Measurements from ENCODE around the gene MYO1B. TPM values are rescaled to one million over a fixed set of nuclear protein-coding genes. Genes with fewer than 3 reads are reported as not detected.

Gene MYO1B
- total and polyA plus RNA-seq, 12 donors = 8.7 to 32.4 (median 14.4) TPM

DNA sequence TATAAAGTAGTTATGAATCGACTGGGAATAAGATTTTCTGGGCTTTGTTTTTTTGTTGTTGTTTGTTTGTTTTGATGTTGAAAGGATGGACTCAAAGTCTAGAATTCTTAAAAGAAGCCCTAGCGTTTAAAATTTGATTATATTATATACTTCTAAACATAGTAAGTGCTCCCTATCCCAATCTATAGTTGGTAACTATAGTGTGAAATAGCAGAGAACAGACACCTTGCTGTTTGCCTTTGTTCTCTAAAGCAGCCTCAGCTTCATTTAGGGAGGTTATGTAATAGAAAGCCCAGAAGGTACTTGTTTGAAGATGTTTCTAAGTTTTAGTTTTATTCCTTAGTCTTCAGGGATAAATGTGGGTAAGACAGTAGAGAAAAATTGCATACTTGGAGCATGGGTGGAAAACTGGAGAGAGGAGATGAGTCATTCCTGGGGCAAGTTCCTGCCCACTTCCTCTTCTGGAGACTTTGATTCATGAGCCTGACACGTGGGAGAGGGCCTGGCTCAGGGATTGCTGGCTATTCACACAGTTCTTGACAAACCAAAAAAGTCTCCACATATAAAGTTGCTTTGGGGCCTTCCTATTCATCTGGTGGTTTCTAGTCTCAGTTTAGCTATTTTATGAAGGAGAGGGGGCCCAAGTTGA lies 131.9 kb downstream of the MYO1B start:
- no peaks in the 10 kb centered on the region for H3K9me3 ChIP-seq
- H3K36me3 ChIP-seq = peaks cover 0 to 35% (median 0%) of the 10 kb centered on the region in 9 donors
- ATAC-seq = peak; percentile 79 to 98 (median 95)
- H3K27ac ChIP-seq = peak overlapping the region in 6 of 10 donors; percentile 11 to 75 (median 56)
- intact Hi-C loops (cut with DNase I) = loop anchor here in 1 of 10 donors (10.0 kb wide), 1 partner anchor 132 kb away; the partner anchor contains the start of gene MYO1B
- peaks cover 0 to 24% (median 15%) of the 10 kb centered on the region in 9 donors for H3K4me1 ChIP-seq
- no peak overlapping the region for H3K4me3 ChIP-seq
- H3K27me3 ChIP-seq = no peaks in the 10 kb centered on the region
- WGBS, 2 donors = 62% methylated on average over 3 of the region's 3 CpGs
- DNase-seq = peak; percentile 26 to 70
- TF ChIP-seq CTCF (IDR thresholded peaks at IDR 0.05) = no peak

- intact Hi-C loops (cut with DNase I) = loop anchor here in 1 of 10 donors (10.0 kb wide), 1 partner anchor 135 kb away; the partner anchor contains the start of gene MYO1B
Measured at GRCh38 chr2:191379375-191379774, 134.2 kb downstream of the MYO1B start.

GRCh38 chr2:191382801-191383200 lies 137.6 kb downstream of the MYO1B start:
- ATAC-seq (peak in 2 of 8 donors; percentile 28 to 63), DNase-seq (peak in 1 of 2 donors; percentile 16)
- intact Hi-C loops (cut with DNase I) = loop anchor here in 5 of 10 donors (10.0 kb wide), 2 partner anchors 128 to 138 kb away; partner anchors contain the start of gene MYO1B (in 4 of the 5)
- no peak for TF ChIP-seq CTCF (IDR thresholded peaks at IDR 0.05)
- Histone ChIP-seq H3K9me3 (no peaks in the 10 kb centered on the region), H3K27ac (peak overlapping the region in 3 of 10 donors; percentile 4 to 62 (median 41)), H3K4me3 (no peak overlapping the region), H3K27me3 (no peaks in the 10 kb centered on the region), H3K36me3 (peaks cover 0 to 41% (median 0%) of the 10 kb centered on the region in 9 donors), H3K4me1 (peaks cover 0 to 34% (median 18%) of the 10 kb centered on the region in 9 donors)
- WGBS, 2 donors = 64 to 68% methylated on average over 1 of the region's 1 CpG

More at GRCh38 chr2:191379375-191379774, 134.2 kb downstream of the MYO1B start:
- Histone ChIP-seq H3K27me3 (no peaks in the 10 kb centered on the region), H3K27ac (no peak overlapping the region), H3K9me3 (no peaks in the 10 kb centered on the region), H3K36me3 (peaks cover 0 to 24% (median 0%) of the 10 kb centered on the region in 9 donors), H3K4me3 (no peak overlapping the region), H3K4me1 (peaks cover 0 to 32% (median 21%) of the 10 kb centered on the region in 9 donors)
- ATAC-seq (no peak), DNase-seq (no peak)
- no peak for TF ChIP-seq CTCF (IDR thresholded peaks at IDR 0.05)

- TF ChIP-seq CTCF (IDR thresholded peaks at IDR 0.05) = no peak
- intact Hi-C loops (cut with DNase I) = loop anchor here in 5 of 10 donors (10.0 kb wide), 2 partner anchors 129 to 139 kb away; partner anchors contain the start of gene MYO1B (in 4 of the 5)
- WGBS, 2 donors = 0 to 40% methylated on average over 1 of the region's 1 CpG
- H3K4me1 ChIP-seq = peaks cover 0 to 29% (median 14%) of the 10 kb centered on the region in 9 donors
- H3K27ac ChIP-seq = peak overlapping the region in 2 of 10 donors; percentile 62
- H3K36me3 ChIP-seq = peaks cover 0 to 46% (median 0%) of the 10 kb centered on the region in 9 donors
- H3K4me3 ChIP-seq = no peak overlapping the region
- no peaks in the 10 kb centered on the region for H3K27me3 ChIP-seq
- ATAC-seq (peak in 1 of 8 donors; percentile 33), DNase-seq (no peak)
- H3K9me3 ChIP-seq = no peaks in the 10 kb centered on the region
Measured at GRCh38 chr2:191383486-191383885, 138.3 kb downstream of the MYO1B start.
